NCI-H2227 (cell line): ENCODE measurements around the gene FUOM.
"Not testable (repeated sequence)": the region's sequence is repeated elsewhere in the genome, so short reads cannot be mapped to it uniquely, and the experiment has no call there.

Experiments
- DNase-seq: peaks from one replicate; lab custom pipeline; 2025; ENCODE audit not compliant: unreplicated experiment; lab: John Stamatoyannopoulos, UW

Gene FUOM

DNA sequence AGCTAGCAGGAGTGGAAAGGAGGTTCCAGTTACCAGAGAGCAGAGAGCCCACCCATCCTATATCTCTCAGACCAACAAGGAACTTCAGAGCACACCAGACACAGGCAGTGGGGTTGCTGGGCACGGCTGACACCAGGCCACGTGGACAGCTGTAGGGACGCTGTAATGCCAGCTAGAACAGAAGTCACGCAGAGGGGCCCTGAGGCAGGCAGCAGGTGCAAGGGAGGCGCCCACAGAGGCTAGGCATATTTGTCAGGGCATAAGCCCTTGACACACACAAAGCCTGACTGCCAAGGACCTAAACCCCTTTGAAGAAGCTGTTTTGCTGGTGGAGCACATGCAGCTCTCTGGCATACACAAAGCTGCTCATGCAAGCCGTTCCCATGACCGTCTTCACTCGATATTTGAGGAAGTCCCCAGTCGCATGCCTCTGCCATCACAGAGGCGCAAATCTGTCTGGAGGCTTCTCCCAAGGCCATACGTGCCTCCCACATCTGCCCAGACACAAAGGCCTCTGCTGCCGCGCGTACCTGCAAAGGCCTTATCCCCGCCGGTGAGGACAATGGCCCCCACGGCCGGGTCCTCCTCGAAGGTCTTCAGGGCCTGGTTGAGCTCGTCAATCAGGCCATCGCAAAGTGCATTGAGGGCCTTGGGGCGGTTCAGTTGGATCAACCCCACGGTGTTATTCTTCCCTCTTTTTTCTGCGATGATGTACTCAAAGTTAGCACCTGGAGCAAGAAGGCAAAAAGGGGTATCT lies 12.4 kb upstream of the FUOM start:
- DNase-seq: no peak

- no peak for DNase-seq
Observed at GRCh38 chr10:133368153-133368552, 10.3 kb upstream of the FUOM start.

DNA sequence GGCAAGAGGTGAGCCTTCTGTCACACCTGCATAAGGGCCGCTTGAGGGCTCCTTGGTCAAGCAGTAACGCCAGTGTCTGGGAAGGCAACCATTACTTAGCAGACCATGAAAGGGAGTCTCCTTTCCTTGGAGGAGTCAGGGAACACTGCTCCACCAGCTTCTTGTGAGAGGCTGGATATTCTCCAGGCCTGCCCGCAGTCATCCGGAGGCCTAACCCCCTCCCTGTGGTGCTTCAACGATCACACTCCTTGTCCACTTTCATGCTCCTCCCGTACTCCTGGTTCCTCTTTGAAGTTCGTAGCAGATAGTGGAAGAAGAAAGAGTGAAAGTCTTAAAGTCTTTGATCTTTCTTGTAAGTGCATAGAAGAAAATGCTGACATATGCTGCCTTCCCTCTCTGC lies 9.6 kb upstream of the FUOM start:
- DNase-seq: not testable (repeated sequence)

DNA sequence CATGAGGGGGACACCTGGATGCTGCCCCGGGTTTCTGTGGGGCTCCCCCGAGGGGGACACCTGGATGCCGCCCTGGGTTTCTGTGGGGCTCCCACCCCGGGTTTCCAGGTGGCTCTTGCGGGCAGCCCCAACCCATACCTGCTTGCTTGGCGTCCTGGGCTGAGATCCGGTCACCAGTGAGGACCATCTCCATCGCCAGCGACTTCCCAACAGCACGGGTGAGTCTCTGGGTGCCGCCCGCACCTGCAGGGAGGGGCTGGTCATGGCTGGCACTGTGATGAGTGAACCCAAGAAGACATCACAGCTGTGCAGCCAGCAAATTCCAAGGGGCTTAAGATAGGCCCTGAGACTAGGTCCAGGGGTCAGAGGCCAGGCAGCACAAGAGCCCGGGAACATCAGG lies 8.9 kb upstream of the FUOM start:
- no peak for DNase-seq

DNA sequence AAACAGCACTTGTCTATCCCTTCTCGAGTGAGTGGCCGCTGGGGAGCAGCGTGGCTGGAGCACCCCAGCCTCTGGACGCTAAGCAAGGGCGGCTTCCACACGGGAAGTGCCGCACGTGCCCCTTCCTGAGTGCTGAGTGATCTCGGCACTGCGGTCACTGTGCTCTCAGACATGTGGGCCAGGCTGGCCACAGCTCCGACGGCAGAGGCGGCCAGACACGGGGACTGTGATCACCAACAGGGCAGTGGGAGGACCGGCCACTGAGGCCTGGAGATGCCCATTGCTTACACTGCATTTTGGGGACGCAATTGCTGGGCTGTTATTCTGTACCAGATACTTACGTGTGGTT lies 8.3 kb upstream of the FUOM start:
- DNase-seq: no peak

DNA sequence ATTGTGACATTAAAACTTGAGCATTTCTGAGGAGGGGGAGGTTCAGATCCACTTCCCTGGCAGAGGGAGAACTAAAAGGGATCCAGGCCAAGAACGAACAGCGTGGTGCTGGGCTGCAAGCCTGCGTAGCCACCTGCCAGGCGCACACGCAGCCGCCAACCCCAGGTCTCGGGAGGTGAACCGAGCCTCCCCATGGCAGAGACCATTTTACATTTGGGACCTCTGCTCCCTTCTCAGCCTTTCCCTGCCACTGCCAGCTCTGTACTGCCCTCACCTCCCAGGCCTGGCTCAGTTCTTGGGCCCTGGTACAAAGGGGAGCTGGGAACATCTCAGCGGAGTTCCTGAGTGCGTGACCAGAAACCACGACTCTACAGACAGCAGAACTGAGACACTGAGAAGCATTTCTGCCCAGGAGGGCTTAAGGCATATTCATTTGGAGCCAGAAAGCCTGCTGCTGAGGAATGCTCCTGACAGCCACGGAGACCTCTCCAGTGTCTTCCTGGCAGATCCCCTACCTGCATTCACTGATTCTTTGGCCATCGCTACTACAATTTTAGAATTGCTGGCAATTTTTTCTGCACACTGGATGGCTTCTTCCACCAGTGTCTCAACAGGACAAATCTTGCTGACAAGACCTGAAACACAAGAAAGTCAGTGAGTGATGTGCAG lies 7.8 kb upstream of the FUOM start:
- no peak for DNase-seq

DNA sequence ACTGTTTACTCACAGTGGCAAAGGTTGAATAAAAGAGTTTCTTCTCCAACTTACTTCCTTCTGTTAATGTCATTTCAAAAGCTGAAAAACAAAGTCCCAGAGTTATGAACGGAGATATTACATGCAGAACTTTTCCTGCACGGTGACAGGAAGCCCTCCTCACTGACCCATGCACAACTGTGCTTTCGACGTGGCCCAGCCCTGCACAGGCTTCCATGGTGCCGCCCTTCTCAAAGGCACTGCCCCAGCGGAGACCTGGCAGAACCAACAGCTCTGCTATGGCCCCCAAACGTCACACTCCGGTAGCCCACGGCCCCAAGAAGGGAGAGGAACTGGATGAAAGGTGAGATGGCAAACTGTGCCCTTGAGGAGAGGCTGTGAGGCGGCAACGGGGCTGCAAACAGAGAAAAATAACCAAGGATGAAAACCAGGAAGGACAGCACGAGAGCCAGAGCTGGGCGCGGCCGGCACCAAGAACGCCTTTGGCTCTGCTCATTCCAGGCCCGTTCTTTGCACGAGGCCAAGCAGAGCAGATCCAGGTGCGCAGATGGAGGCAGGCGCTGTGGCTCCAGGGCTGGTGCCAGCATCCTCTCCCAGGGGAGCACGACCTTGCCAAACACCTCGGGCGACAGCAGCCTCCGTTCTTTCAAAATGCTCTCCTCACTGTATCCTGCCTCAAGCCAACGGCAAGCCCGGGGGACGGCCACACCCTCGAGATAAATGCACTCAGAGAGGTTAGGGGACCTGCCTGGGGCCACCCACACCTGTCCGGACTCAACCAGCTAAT lies 7.0 kb upstream of the FUOM start:
- no peak for DNase-seq

DNA sequence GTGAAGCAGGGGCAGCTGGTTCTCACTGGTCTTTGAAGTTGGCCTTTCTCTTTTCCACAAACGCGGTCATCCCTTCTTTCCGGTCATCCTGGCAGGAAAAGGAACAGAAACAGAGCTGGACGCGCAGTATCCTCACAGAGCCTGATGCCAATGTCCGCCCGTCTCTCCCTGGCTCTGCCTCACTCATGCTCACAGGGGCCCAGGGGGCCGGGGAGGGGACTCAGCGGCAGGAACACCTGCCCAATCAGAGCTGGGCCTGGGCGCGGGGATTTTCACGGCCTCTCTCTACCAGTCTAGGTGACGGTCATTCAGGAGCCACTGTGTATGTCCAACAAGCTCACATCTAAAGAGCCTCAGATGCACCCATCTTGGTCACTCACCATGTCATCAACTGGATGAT lies 5.0 kb upstream of the FUOM start:
- no peak for DNase-seq

GRCh38 chr10:133361773-133362441 lies 4.1 kb upstream of the FUOM start:
- no peak for DNase-seq

GRCh38 chr10:133361227-133361626 lies 3.4 kb upstream of the FUOM start:
- no peak for DNase-seq

DNA sequence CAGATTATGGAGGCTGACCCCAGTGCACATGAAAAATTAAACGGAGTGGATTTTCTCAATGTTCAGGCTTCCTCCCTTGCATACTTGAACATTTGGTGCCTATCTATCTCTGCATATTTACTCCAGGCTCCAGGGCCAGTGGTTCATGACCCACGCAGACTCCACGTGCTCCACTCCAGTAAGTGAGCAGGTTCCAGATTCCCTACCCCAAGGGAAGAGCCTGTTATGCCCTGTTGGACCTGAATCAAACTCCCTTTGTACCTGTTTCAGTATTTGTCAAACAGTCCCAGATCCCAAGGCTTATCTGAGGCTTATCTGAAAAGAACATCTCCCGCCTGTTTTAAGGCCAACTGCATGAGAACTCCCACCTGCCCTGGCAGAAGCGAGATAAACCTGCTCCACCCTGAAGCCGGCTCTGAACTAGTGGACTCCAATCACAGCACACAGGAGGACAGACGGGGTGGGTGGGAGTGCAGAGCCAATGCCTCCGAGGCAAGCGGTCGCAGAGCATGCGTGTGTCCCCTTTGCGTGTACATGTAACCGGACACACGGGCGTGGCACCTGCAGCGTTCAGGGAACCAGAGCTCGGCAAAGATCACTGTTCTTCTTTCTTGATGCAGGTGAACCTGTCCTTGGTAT lies 2.3 kb upstream of the FUOM start:
- no peak for DNase-seq

DNA sequence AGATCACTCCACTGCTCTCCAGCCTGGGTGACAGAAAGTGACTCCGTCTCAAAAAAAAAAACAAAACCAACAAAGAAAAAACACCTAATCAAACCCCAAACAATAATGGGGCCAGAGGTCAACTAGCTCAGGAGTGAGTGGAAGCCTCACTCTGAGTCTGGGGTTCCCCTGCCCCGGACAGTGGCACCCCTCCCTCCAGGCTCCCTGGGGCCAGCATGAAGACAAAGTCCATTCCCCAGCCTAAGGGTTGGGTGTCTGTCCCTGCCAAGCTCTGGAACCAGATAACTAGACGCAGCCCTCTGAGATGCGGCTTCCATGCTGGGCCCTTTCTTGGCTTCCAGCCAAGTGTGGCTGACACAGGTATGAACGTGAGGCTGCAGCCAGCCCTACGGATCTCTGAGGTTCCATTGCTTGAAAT lies 1.7 kb upstream of the FUOM start:
- peak; percentile 74 for DNase-seq

DNA sequence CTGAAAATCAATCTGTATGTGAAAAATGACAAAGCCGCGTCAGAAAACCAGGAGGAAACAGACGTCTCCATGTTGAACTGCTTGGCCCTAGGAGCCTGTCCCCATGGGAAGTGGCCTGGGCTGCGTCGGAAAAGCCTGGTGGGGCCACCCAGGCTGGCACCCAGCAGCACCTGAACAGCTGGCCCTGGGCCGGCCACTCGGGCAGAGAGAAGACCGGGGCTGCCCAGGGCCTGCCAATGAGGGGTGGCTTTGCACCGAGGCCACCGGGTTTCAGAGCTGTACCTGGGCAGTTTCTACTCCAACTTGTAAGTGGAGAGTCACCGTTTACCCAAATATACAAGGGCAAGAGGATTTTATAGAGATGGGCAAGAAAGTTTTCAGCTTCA lies 1.1 kb upstream of the FUOM start:
- no peak for DNase-seq

DNA sequence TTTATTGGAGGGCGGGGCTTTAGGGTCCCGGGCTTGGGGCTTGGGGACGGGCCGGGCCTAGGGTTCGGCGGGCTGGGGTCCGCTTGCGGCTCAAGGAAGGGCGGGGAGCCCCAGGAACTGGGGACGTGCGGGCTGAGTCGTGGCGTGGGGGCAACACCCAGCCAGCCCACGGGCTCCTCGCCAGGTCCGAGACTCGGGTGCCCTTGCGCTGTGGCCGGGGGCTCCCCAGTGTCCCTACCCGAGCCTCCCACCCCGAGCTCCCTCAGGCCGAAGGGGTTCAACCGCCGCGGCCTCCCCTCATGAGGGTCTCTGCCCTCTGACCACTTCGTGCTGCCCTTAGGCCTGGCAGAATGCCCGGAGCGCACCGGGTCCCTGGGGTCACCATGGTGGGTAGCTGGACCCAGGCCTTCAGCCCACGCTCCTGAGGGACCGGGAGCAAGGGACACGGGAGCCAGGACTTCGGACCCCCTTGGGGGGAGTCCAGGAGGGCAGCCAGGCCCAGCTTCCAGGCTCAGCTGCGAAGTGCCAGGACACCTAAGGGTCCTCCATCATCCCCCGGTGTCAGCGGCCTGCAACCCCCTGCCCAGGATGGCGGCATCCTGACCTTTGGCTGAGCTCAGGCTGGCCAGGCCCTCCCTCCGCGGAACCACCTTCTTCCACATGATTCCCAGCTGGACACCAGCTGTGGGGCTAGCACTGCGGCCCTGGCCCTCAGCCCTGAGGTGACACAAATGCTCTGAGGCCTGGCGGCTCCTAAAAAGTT lies 524 bp upstream of the FUOM start:
- no peak for DNase-seq

DNA sequence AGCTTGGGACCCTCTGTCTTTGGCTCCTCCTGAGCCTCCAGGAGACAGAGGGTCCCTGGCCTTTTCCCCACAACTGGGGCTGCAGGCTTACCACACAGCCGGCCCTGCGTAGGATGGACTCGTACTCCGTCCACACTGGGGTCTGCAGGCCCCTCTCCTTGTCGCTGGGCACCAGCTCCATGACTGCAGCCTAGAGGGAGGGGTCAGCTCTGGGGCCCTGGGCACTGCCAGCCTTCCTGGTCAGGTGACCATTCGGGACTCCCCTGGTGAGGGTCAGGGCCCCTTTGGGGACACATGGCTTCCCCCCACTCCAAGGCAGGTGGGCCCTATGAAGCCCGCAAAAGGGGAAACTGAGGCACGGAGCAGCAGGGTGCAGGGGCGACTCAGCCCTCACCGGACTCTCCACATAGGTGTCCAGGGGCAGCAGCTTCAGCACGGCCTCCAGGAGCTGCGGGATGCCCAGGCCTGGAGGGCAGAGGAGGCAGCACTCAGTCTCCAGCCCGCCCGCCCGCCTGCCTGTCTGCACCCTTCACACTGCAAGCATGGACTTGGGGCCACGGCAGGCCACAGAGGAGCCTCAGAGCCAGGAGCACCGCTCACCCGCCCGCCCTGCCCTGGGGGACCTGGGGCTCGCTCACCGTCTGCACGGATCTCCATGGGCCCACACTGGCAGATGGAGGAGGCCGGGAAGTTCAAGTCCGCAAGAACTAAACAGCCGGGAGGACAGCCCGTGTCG lies 1.1 kb downstream of the FUOM start:
- DNase-seq: no peak

GRCh38 chr10:133355991-133356390 lies 1.8 kb downstream of the FUOM start:
- no peak for DNase-seq

GRCh38 chr10:133355266-133355665 lies 2.6 kb downstream of the FUOM start:
- no peak for DNase-seq

DNA sequence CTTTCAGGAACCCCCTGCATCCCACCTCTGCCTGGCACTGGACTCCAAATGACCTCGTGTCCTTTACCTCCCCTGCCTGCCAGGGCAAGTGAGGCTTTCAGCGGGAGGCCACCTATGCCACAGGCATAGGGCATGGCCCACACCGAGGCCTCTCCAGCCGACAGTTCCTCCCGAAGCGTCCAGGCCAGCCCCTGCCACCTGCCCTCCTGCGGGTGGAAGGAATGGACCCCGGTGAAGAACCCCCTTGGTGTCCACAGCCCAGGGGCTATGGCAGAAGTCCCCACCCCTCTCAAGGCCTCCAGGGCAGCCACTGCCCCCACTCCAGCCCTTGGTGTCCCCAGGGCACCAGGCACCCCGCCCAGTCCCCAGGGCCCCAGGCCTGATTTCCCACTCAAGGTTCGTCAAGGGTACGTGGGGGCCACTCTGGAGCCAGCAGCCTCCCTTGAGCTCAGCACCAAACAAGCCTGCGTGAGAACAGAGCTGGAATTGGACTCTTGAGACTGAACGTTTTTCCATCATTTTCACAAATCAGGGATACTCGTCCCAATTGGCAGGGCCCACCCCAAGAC lies 3.1 kb downstream of the FUOM start:
- no peak for DNase-seq

DNA sequence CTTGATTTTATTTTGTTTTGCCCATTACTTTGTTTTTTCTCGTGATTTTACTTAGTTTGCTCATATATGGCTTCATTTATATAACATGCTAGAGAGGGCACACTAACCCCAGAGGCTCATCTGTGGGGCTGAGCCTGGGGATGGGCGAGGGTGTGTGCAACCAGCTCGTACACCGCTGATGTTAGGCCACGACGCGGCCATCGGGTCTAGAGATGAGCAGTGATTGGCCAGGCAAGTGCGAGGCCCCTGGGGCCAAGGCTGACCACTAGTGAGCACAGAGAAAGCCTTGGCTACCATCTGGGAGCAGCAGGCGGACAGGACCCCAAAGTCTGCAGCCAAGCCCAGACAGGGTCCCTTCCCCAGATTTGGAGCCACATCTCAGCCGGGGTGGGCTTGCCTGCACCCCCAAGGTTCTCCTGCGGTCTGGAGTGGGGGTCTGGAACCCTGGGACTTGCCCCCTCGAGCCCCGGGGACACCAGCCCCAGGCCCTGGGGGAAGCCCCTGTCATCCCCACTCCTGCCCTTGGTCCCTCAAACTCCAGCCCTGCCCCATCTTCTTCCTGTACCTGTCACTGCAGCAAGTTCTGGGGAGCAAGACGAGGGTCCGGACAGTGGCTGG lies 3.7 kb downstream of the FUOM start:
- no peak for DNase-seq
